ENCODE measurements around the gene TEX264. TPM values are rescaled to one million over a fixed set of nuclear protein-coding genes. Genes with fewer than 3 reads are reported as not detected.

Gene TEX264
- total and polyA plus RNA-seq, 3 donors from 2014 or later, result 241 to 252 (median 251) TPM

DNA sequence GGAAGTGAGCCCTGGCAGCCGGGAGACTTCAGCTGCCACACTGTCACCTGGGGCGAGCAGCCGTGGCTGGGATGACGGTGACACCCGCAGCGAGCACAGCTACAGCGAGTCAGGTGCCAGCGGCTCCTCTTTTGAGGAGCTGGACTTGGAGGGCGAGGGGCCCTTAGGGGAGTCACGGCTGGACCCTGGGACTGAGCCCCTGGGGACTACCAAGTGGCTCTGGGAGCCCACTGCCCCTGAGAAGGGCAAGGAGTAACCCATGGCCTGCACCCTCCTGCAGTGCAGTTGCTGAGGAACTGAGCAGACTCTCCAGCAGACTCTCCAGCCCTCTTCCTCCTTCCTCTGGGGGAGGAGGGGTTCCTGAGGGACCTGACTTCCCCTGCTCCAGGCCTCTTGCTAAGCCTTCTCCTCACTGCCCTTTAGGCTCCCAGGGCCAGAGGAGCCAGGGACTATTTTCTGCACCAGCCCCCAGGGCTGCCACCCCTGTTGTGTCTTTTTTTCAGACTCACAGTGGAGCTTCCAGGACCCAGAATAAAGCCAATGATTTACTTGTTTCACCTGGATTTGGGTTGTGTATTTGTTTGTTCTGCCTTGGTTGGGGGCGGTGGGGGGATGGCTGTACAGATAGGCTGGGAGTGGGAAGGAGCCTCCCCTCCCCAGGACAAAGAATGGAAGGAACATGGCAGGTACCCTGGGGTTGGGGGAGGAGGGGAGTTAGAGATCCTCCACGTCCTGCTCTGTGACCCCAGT lies 32.9 kb downstream of the TEX264 start:
- no peak overlapping the region for H3K4me3 ChIP-seq
- DNase-seq, result no peak
- intact Hi-C loops (cut with DNase I; ENCODE audit: low total_unique reads), result no loop called here
- H3K36me3 ChIP-seq (ENCODE audit: low read depth, missing control alignments), result no peaks in the 10 kb centered on the region
- WGBS, 2 donors, result 69 to 86% methylated on average over 3 to 12 of the region's 12 CpGs
- no peak for TF ChIP-seq POLR2A (IDR thresholded peaks at IDR 0.05)
- TF ChIP-seq, protein P1, sequence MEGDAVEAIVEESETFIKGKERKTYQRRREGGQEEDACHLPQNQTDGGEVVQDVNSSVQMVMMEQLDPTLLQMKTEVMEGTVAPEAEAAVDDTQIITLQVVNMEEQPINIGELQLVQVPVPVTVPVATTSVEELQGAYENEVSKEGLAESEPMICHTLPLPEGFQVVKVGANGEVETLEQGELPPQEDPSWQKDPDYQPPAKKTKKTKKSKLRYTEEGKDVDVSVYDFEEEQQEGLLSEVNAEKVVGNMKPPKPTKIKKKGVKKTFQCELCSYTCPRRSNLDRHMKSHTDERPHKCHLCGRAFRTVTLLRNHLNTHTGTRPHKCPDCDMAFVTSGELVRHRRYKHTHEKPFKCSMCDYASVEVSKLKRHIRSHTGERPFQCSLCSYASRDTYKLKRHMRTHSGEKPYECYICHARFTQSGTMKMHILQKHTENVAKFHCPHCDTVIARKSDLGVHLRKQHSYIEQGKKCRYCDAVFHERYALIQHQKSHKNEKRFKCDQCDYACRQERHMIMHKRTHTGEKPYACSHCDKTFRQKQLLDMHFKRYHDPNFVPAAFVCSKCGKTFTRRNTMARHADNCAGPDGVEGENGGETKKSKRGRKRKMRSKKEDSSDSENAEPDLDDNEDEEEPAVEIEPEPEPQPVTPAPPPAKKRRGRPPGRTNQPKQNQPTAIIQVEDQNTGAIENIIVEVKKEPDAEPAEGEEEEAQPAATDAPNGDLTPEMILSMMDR (IDR thresholded peaks at IDR 0.05), result no peak
- H3K27ac ChIP-seq, result no peak overlapping the region
- no peaks in the 10 kb centered on the region for H3K27me3 ChIP-seq
- H3K9me3 ChIP-seq, result no peaks in the 10 kb centered on the region
- peaks cover 20% of the 10 kb centered on the region for H3K4me1 ChIP-seq

DNA sequence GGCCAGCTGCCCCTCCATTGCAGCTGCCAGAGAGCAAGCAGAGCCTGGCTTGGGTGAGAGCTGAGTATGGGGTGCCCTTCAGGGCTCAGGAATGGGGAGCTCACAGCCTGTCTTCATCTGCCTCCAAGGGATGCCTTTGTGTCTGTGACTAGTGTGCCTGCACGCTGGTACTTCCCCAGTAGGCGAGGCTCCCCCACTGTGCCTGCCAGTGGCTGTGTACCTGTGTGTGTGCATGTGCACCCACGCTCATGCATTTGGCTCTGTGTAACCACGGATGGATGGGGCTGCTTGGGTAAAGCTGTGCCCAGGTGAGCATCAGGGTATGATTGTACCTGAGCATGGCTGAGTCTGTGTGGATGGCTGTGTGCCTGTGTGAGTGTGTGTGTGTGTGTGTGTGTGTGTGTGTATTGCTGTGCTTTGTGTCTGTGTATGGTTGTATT lies 33.5 kb downstream of the TEX264 start:
- WGBS, 2 donors, result 85 to 93% methylated on average over 2 to 4 of the region's 4 CpGs
- DNase-seq, result no peak
- H3K4me1 ChIP-seq, result peaks cover 20% of the 10 kb centered on the region
- no peaks in the 10 kb centered on the region for H3K36me3 ChIP-seq (ENCODE audit: low read depth, missing control alignments)
- no peak overlapping the region for H3K27ac ChIP-seq
- no peak overlapping the region for H3K4me3 ChIP-seq
- intact Hi-C loops (cut with DNase I; ENCODE audit: low total_unique reads), result no loop called here
- TF ChIP-seq, protein P1 (IDR thresholded peaks at IDR 0.05), result no peak
- TF ChIP-seq POLR2A (IDR thresholded peaks at IDR 0.05), result no peak
- no peaks in the 10 kb centered on the region for H3K27me3 ChIP-seq
- no peaks in the 10 kb centered on the region for H3K9me3 ChIP-seq

DNA sequence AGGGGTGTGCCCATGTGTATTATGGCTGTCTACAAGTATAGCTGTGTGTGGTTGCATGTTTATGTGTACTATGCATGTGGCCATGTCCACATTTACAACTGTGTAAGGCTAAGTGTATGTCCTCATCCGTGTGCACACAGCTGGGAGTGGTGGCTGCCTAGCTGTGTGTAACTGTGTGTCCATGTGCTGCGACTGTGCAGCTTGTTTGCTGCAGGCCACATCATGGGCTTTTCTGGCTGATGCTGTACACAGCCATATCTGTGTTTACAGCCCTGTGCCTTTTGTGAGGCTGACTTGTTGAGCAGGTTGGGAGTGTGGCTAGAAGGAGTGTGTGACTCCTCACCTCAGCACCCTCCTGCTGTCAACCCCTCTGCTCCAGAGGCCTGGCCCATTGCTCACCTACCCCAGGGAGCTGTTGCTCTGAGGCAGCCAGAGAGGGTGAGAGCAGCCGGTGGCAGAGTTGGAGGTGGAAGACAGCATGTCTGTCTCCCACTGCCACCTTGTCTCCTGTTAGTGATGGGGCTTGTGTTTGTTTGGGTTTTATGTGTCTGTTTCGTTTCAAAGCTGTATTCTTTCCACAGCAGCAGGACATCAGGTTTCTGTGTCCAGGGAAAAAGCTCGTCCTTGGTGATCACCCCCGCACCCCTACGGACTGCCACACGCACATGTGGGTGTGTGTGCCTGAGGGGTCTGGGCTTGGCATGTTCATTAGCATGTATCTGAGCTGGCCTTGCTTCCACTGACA lies 34.4 kb downstream of the TEX264 start:
- 77 to 85% methylated on average over 6 to 8 of the region's 8 CpGs for WGBS, 2 donors
- H3K27ac ChIP-seq, result no peak overlapping the region
- peaks cover 12% of the 10 kb centered on the region for H3K4me1 ChIP-seq
- H3K36me3 ChIP-seq (ENCODE audit: low read depth, missing control alignments), result no peaks in the 10 kb centered on the region
- H3K27me3 ChIP-seq, result no peaks in the 10 kb centered on the region
- TF ChIP-seq POLR2A (IDR thresholded peaks at IDR 0.05), result no peak
- TF ChIP-seq, protein P1 (IDR thresholded peaks at IDR 0.05), result no peak
- intact Hi-C loops (cut with DNase I; ENCODE audit: low total_unique reads), result no loop called here
- no peaks in the 10 kb centered on the region for H3K9me3 ChIP-seq
- no peak overlapping the region for H3K4me3 ChIP-seq
- DNase-seq, result no peak

DNA sequence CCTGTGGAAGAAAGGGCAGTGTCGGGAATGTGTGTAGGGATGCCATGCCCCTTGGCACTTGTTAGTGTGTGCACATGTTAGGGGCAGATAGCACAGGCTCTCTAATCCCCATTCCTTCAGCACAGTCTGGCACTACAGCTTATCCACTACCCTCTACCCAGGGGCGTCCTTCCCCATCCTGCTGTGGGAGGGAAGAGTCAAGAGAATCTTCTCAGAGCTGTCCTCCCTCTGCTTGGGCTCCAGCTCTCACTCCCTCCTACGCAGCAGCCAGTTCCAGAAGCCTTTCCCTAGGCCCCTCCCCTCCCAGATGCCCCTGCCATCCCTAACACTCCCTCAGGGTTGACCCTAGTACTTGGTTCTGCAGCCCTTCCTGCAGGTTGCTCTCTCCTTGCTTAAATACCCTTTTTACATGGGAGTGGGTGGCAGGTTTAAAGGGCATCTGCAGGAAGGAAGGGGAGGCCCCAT lies 35.0 kb downstream of the TEX264 start:
- H3K27me3 ChIP-seq, result no peaks in the 10 kb centered on the region
- 54 to 75% methylated on average over 3 of the region's 3 CpGs for WGBS, 2 donors
- no peak for DNase-seq

More for the DNA sequence above, 35.0 kb downstream of the TEX264 start:
- intact Hi-C loops (cut with DNase I; ENCODE audit: low total_unique reads), result no loop called here
- Histone ChIP-seq H3K4me1 (peaks cover 9% of the 10 kb centered on the region), H3K27ac (no peak overlapping the region), H3K9me3 (no peaks in the 10 kb centered on the region), H3K36me3 (ENCODE audit: low read depth, missing control alignments) (no peaks in the 10 kb centered on the region), H3K4me3 (no peak overlapping the region)
- TF ChIP-seq, protein P1 (IDR thresholded peaks at IDR 0.05), result no peak
- TF ChIP-seq POLR2A (IDR thresholded peaks at IDR 0.05), result no peak
